ENCODE data around the gene STK39.

The STK39 gene

DNA sequence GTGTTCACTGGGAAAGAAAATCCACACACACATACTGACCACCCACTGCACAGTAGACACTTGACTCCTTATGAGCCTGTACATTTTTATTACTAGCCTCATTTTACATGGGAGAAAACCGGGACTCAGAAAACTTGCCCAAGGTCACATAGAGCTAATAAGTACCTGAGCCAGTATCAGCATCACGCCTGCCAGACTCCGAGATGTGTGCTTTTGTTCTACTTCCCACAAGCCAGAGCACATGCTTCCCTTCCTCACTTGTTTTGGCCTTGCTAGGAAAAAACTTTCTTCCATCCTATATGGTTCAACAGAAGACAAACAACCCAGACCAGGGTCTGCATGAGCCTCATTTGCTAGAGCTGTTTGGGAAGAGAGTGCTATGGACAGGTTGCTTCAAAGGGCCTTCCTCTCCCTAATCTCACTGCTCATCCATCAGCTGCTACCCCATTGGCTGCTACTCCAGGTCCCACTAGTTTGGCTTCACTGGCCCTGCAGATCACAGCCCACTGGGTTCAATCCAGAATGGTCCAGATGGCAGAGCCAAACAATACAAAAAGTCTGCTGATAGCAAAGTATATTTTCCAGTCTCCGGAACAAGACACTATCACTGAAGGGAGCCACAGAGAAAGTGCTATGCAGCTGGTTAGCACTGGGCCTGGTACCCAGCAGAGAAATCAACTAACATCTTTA is 63.9 kb downstream of the STK39 start:
- DNase-seq (ENCODE audit: low read depth), result no peak

DNA sequence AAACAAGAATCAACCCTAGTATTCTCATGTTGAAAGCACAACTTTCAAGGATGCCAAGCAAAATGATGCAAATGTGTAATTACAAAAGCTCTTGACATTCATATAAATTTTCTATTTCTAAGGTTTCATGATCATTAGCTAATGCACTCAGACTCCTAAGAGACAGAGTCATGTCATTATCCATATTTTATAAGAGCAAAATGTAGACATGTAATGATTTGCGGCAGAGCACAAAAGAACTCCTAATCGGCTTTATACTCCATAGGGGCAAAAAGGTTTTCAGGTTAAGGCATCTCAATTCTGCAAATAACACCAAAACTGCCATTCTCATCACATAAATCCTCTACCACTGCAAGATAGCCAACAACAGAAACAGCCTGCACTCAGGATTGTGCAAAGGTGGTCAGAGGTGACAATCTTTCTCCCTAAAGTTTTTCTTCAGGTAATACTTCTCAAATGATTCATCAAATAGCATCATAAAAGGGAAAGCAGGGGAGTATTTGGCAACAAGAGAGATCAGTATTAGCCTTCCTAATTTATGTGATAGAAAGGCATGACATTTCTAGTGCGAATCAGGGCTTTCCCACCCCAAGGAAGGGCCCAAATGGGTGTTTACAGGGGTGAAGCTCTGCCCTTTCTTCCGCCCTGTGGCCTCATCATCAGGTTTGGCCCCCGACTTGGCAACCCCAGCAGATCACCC is 64.7 kb downstream of the STK39 start:
- no peak for DNase-seq (ENCODE audit: low read depth)

DNA sequence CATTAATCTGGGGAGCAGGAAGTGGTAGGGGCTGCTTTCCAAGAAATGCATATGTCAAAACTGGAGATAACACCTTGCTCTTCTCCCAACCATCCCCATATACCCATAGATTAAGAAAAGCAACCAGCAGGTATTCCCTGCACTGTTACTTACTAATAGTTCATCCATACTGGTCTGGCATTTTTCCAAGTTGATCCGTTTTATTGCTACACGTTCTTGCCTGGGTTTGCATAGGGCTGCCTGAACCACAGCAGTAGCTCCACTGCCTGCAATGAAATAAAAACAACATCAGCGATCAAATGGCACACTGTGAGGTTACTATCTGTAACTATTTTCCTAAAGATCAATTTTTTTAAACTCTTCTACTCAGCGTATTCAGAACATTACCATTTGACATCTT is 65.6 kb downstream of the STK39 start:
- DNase-seq (ENCODE audit: low read depth), result no peak

DNA sequence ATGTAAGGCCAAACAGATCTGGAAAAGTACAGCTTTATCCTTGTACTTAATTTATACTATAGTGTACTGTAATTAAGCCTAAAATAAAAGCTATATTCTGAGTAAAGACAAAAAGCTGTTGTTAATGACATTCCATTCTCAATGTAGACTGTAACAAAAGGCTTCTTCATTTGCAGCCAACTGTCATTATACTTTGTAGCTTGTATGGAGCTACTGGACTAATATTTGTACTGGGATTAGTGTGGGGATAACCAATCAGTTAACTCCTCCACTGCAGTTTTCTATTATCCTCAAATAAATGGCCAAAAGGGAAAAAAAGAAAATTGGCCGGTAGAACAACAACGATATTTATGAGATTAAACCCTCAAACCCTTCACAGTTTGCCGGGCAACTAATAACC is 66.5 kb downstream of the STK39 start:
- no peak for DNase-seq (ENCODE audit: low read depth)

DNA sequence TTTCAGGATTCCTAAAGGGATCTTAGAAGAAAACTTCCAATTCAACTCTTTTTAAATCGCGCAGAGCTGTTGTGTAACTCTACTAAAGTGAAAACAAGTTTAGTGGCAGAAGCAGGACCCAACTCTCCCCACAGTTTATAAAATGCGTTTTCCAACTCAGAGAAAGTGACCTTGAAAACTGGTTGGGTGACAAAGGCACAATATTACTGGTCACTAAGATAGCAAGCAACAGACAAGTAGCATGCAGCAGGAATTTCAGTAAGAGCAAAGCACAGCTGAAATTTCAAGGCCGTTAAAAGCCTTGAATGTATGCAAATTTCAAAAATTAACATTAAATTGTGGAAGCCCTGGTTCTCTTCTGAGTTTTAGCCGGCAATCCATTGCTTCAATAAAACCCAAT is 66.9 kb downstream of the STK39 start:
- DNase-seq (ENCODE audit: low read depth), result no peak

DNA sequence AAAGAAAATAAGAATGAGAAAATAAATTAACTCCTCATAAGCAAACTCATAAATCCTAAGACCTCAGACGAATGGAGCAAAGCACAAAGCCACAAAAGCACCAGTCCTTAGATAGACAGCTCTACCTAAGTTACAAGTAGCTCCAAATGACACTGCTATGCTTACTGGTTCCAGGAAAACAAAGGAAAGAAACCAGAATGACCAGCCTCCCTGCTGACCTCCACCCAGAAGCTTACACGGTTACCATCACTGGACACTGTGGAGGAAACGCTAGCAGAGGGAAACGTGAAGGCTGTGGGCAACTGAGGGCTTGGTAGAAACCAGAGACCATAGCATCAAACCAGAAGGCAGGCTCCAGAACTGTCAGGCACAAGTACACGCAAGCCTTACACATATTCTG is 67.8 kb downstream of the STK39 start:
- DNase-seq (ENCODE audit: low read depth), result no peak

DNA sequence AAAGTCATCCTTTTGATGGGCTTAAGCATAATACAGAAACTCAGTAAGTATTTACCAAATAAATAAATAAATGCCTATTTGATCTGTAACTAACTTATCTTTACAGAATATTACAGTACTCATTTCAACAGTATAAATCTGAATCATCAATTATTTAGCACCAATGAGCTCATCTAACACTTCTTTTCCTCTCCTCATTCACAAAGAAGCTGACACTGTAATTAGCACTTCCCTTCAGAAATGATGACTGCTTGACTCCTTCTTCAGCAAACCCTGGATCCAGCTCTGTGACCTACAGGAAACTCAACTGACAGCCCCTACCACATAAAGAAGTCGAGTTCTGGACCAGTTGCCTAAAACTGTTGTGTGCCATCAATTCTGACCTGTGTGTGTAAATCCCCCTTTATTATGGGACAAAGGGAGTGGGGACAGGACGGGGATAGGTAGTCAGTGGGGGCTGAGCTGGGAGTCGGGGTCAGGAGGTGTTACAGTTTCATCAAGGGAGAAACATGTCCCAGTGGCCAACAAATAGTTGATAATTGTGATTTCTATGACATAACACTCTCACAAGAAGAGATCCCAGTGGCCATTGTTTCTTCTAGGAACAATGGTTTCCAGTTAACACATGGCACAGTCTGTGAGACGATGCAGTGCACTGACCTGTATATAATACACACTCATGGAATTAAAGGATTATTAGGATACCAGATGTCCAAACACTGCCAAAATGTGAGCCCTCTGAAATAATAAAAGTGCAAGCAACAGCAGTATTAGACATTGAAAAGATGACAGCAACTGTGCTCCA is 68.7 kb downstream of the STK39 start:
- no peak for DNase-seq (ENCODE audit: low read depth)

DNA sequence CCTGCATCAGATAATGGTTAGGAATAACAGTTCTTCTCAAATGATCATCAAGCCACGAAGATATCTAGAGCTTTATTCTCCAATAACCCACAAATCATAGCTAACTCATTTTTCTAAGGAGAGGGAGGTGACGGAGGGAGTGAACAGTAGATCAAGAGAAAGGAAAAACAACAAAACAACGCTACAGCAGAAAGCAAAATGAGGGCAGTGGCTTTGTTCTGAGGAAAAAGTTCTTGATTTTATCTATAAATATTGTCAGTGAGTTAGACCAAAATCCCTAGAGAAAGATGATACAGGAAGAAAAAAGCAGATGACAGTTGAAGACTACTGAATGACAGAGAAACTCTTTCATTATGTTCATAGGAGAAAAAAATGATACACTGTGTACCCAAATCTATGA is 71.0 kb downstream of the STK39 start:
- DNase-seq (ENCODE audit: low read depth), result no peak

DNA sequence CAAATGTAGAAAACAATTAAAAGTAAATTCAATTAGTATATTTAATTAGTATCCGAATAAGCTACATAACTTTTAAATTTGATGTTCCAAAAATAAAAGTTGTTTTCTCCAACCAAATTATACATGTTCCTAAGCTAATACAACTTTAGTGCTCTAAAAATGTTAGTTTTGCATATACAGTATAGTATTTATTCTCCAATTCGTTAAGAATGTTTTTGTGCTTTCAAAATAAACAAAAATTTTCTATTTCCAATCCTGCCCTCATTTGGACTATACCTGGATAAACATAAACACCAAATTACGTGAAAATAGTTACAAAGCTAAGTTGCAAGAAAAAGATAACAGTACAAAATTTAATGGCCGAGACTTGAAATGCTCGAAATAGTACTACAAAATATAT is 71.9 kb downstream of the STK39 start:
- DNase-seq (ENCODE audit: low read depth), result no peak

DNA sequence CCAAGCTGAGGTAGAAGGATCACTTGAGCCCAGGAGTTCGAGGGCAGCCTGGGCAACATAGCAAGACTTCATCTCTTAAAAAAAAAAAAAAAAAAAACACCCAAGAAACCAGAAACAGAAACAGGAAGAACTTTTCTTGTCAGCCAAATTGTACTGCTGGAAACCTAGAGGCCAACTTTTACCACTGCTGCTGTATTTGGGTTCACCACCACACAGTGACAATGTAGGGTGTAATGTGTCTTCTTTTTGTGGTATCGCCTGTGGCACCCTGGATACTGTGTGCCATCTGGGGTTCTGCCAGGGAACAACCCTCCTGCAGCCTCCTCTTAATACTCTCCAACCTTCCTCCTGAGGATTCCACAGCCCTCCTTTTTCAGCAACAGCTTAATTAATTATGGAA is 72.6 kb downstream of the STK39 start:
- no peak for DNase-seq (ENCODE audit: low read depth)

DNA sequence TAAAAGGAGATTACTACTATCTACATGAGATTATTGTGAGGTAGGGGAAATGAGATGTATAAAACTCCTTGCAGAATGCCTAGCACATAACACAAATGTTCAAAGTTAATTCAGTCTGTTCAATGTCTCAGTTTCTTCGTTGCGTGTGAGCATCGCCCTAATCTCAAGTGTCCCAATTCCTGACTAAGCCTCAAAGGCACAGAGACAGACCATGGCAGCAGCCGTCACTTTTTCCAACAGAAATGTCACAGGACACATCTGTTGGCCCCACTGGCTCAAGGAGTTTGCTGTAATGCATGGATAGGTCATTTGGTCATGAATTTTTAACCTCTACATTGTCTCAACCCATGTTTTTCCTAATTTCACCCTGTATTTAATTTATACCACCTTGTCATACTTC is 75.3 kb downstream of the STK39 start:
- DNase-seq (ENCODE audit: low read depth), result no peak

DNA sequence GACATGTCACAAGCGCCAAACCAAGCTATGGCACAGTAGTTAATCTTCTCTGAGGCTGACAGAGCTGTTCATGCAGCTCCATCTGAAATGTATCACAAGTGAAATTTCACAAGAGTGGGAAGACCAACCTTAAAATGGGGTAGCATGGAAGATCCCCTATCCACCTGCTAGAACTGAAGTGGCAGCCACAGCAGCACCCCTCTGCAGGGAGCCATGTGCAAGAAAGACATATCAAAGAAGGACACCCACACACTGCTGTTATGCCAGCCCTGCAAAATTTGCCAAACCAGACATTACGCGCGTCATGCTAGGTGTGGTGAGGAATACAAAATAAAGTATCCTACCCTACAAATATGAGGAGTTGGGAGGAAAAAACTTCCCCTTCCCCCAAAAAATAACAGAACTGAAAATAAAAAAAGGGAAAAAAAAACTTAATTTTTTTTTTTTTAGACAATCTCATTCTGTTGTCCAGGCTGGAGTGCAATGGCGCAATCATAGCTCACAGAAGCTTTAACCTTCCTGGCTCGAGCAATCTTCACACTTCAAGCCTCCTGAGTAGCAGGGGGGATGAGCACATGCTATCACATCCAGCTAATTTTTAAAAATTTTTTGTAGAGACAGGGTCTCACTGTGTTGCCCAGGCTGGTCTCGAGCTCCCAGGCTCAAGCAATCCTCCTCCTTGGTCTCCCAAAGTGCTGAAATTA is 76.2 kb downstream of the STK39 start:
- no peak for DNase-seq (ENCODE audit: low read depth)

DNA sequence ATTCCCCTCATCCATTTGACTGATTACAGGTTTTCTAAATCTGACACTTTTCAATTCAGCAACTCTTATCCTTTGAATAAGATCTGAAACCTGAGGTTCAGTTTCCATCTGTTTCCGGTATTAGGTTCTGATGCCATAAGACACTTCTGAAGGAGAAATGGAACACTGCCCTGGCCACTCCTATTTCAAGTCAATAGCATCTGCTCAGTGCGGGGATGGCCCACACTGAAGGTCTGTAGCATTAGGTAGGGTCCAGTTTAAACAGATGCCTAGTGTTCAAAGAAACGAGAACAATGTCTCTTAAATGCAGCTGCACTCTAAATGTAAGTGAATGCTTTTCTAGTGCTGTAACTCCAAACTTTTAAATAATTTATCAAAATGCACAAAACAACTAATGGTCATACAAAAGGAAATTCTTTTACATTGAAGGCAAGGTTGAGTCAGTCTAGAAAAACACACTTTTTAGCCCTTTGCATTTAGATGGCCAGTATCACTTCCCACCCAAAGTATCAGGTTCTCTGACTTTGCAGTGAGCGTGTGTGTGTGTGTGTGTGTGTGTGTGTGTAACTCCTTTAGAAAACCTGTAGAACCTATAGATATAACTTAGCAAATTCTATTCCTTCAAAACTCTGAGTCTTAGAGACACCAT is 78.2 kb downstream of the STK39 start:
- no peak for DNase-seq (ENCODE audit: low read depth)

DNA sequence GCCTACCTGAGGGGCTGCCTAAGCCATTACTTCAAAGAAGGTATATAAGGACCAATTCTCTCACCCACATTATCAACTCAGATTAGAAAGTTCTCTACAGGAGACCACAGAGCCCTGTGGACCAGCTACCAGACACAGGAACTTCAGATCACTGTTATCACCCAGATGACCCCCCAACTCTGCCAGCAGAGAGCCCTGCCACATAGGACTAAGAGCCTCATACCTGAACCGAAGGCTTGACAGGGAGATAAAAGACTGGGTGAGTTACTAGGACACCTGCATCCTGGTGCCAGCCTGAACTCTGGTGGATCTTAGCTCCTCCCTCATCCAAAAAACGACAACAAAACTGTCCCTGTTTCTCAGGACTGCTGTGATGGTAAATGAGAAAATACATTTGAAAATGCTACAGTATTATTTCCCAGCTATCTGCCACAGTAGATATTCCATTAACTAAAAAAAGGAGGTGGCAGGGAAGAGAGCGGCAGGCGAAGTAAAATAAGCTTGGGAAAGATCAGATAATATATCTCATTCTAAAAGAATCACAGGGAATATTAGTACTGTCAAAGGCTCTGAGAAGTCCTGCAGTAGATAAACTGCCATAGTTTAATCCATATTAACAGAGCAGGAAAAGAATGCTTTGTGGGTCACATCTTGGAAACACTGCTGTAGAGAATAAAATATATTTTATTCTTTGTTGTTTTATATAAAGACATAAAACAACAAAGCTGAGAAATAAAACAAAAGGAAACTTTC is 79.7 kb downstream of the STK39 start:
- DNase-seq (ENCODE audit: low read depth), result no peak

DNA sequence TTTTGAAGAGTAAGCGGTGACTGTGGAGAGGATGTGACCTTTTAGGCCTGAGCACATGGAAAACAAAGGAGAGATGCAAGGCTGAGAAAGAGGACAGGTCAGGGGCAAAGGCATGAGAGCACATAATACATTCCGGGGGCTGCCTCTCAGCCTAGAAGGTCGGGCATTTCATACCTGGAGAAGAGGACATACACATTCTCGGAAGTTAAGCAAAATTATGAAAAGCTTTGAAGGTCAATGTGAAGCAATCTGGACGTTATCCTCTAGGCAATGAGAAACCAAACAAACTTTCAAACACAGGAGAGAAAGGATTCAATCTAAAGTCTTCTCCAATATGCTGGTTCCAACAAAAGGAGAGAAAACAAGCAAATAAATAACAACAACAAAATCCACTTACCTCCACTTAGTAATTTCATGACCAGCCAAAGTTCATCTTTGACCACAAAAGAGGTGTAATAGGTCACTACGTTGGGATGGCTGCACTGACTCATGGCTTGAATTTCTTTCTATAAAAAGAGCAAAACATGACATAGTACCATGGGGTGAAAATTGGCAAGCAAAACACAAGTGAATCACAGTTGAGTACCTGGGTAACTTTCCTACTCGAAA is 80.4 kb downstream of the STK39 start:
- no peak for DNase-seq (ENCODE audit: low read depth)

DNA sequence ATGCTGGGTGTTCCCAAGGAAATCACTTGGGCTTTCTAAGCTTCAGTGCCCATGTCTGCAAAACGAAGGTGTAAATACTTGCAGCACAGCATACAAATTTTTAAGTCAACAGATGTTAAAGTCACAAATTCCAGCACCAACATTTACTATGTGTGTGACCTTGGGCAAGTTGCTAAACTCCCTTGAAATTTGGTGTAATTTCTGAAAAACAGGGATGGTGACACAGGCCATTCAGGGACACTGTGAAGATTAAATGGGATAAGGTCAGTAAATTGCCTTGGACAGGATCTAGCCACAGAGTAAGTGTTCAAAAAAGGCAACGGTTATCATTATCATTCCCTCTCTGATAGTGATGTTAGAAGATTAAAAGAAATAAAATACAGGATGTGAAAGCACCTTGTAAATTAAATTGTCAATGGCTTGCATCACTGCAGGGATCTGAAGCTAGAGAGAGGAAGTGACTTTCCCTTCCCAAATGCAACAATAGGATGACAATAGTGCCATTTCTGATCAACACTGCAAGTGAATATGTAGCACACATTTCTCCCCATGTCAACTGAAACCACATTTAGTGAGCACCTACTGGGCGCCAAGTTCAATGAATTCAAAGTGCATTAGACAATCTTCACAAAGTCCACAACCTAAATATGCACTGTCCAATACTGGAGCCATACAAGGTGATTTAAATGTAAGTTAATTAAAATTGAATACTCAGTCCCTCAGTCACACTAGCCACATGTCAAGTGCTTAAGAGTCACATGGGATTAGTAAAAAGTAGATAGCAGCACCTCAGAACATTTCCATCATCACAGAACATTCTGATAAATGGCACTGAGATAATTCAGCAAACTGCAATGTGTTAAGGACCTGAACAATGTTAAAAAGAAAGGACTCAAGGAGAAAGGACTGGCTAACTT is 81.2 kb downstream of the STK39 start:
- no peak for DNase-seq (ENCODE audit: low read depth)

DNA sequence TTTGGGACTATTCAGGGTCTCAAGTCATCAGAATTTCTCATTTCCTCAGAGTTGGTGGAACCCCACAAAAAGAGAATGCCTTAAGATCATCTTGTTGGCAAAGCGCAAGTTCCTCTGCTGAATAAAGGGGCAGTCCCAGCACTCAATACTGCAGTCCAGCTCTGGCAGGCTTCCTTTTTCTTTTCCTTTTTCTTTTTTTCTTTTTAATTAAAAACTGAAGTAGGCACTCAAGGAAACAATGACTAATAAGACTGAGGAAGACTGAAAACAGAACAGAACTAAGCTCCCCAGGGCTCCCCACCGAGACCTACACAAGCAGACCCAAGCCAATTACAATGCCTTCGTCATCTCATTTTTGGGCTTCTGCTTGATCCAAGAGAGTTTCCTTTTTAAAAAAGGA is 82.0 kb downstream of the STK39 start:
- no peak for DNase-seq (ENCODE audit: low read depth)

DNA sequence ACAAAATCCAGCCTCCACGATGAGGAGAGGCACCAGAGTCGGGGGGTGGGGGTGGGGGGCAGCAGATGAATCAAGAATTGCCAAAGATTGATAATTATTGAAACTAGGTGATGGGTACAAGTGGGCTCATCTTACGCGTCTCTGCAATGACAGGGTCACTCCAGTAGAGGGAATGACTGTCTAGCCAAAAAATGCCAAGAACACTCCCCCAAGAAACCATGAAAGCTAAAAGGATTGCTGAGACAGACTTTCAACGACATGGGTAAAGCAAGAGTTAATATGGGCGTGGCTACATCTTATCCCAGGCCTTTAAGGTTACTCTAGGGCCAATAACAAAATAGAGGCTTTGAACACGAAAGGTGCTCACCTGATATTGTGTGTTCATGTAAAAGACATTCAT is 86.5 kb downstream of the STK39 start:
- no peak for DNase-seq (ENCODE audit: low read depth)

DNA sequence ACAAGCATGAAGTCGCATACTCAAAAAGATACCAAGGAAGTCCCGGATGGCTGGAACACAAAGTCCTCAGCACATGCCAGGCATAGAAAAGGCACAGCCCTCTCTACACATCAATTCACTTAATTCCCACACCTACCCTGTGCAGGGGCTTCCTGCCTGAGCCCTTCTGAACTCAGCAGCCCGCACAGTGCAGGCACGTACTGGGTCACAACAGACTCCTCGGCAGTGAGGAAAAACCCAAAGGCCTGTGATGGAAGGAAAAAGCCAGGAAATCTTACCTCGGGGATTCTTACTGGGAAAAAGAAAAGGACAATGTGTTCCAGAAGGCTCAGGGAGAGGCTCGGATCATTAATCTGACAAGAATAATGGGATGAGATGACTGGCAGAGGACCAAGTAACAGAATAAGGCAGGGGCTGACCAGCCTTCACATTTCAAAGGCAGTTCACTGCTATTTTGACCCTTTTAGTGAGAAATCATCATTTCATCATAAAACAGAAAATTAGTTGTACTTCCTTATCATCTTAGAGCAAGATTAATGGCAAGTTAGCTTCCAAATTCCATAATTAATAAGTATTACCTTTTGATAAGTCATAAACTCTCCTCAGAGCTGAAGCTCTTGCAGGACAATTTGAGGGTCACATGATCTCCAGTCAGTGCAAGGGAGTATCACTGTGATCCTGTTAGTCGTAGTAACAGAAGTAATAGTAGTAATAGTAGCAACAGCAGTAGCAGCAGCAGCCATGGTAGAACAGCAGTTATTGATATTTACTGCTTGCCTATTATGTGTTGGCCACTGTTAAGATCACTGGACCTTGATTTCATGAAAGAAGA is 87.4 kb downstream of the STK39 start:
- DNase-seq (ENCODE audit: low read depth), result no peak
